Upper lobe of left lung (tissue), 4 donors: Measurements from ENCODE around the gene PPP2R5E.

Source experiments
- CTCF ChIP-seq, 6 experiments: fragments of 450-650 bp in 4 of 6; fragments of 200-600 bp in 2 of 6; sonication (generic) in 2 of 6; IDR thresholded peaks; one replicate each; pipeline ENCODE4 v1.5.1; 2016 to 2019; ENCODE audit warnings: antibody characterized with exemption in 6 of 6
- POLR2A ChIP-seq, 4 donors: fragments of 450-650 bp; IDR thresholded peaks; one replicate each; pipeline ENCODE4 v1.5.1; 2016 to 2017; ENCODE audit warnings: antibody characterized with exemption in 4 of 4, mild to moderate bottlenecking in 2 of 4
- POLR2AphosphoS5 ChIP-seq, 2 donors: sonication (generic); formaldehyde crosslinking; IDR thresholded peaks; one replicate each; pipeline ENCODE4 v1.5.1; 2017; ENCODE audit warnings: antibody characterized with exemption in 2 of 2

- TF ChIP-seq CTCF (IDR thresholded peaks at IDR 0.05) (no peak), POLR2AphosphoS5 (IDR thresholded peaks at IDR 0.05) (no peak), POLR2A (IDR thresholded peaks at IDR 0.05) (no peak)
Measured at GRCh38 chr14:63432888-63433552, 110.2 kb downstream of the PPP2R5E start.
